Bronchial epithelial cell (primary cell): ENCODE results near the gene PCNX3. TPM values are rescaled to one million over a fixed set of nuclear protein-coding genes. Genes with fewer than 3 reads are reported as not detected.

ENCODE experiments used
- DNase-seq: peaks from one replicate; pipeline ENCODE4 v3.0.0-alpha.2; 2010; ENCODE audit warnings: low read depth
- FAIRE-seq: peaks from 2 replicates; lab custom pipeline; 2011; peaks lifted over from hg19 to GRCh38; lab: Jason Lieb, UNC
- H3K27me3 ChIP-seq: 2 replicates; pipeline ENCODE4 v1.5.1; 2011; ENCODE audit warnings: low read length; ENCODE audit not compliant: control insufficient read depth, insufficient read depth
- H3K36me3 ChIP-seq: 2 replicates; pipeline ENCODE4 v1.5.1; 2011; ENCODE audit warnings: low read length; ENCODE audit not compliant: control insufficient read depth, insufficient read depth
- H3K4me3 ChIP-seq: 2 replicates; pipeline ENCODE4 v1.5.1; 2011; ENCODE audit warnings: mild to moderate bottlenecking, low read depth, low read length, control low read depth
- CTCF ChIP-seq: IDR thresholded peaks from 2 replicates; pipeline ENCODE4 v1.5.1; 2011; ENCODE audit warnings: mild to moderate bottlenecking, moderate library complexity, low read length, control low read depth, inconsistent platforms; ENCODE audit not compliant: insufficient read depth, severe bottlenecking
- total RNA-seq: library from RNA; depleted of rRNA; stranded (reverse); fragments of >200 nt; gene quantifications from 2 replicates; pipeline ENCODE4 v1.2.1, GENCODE V29; 2014

The PCNX3 gene
- total RNA-seq, 1 donor from 2014 or later: 5.3 TPM

GRCh38 chr11:65645710-65646109, 30.1 kb downstream of the PCNX3 start:
- Histone ChIP-seq H3K27me3 (no peaks in the 10 kb centered on the region), H3K4me3 (no peak overlapping the region), H3K36me3 (no peaks in the 10 kb centered on the region)
- no peak for TF ChIP-seq CTCF
- no peak for DNase-seq
- FAIRE-seq: peak; percentile 60

- no peaks in the 10 kb centered on the region for H3K27me3 ChIP-seq
- DNase-seq: no peak
- no peak for FAIRE-seq
- TF ChIP-seq CTCF: no peak
- no peaks in the 10 kb centered on the region for H3K36me3 ChIP-seq
- peak overlapping the region; percentile 54 for H3K4me3 ChIP-seq
These were observed 30.8 kb downstream of the PCNX3 start for GRCh38 chr11:65646288-65646957.

- peak; percentile 17 for TF ChIP-seq CTCF
- no peak for FAIRE-seq
- Histone ChIP-seq H3K36me3 (no peaks in the 10 kb centered on the region), H3K27me3 (no peaks in the 10 kb centered on the region), H3K4me3 (peak overlapping the region; percentile 54)
- no peak for DNase-seq
These were observed 31.6 kb downstream of the PCNX3 start for GRCh38 chr11:65646958-65647701.

GRCh38 chr11:65648997-65649493, 33.5 kb downstream of the PCNX3 start:
- Histone ChIP-seq H3K27me3 (no peaks in the 10 kb centered on the region), H3K36me3 (no peaks in the 10 kb centered on the region), H3K4me3 (no peak overlapping the region)
- FAIRE-seq: no peak
- no peak for TF ChIP-seq CTCF
- DNase-seq: no peak

GRCh38 chr11:65649656-65650546, 34.3 kb downstream of the PCNX3 start:
- FAIRE-seq (no peak), DNase-seq (no peak)
- H3K27me3 ChIP-seq: no peaks in the 10 kb centered on the region
- no peaks in the 10 kb centered on the region for H3K36me3 ChIP-seq
- H3K4me3 ChIP-seq: no peak overlapping the region
- TF ChIP-seq CTCF: no peak
